HEK293 (cell line): ENCODE measurements around the gene FAM184A.

Source experiments
- GLI2 ChIP-seq: fragments of 450-650 bp; formaldehyde crosslinking; IDR thresholded peaks from 2 replicates; pipeline ENCODE4; 2017; ENCODE audit warnings: missing biosample characterization, missing genetic modification characterization, low read depth, borderline replicate concordance
- SP2 ChIP-seq: fragments of 450-650 bp; formaldehyde crosslinking; IDR thresholded peaks from 2 replicates; pipeline ENCODE4 v1.5.1; 2016; ENCODE audit warnings: missing biosample characterization, missing genetic modification characterization
- ZFHX2 ChIP-seq: fragments of 450-650 bp; formaldehyde crosslinking; conservative IDR thresholded peaks from 2 replicates; pipeline ENCODE4 v1.5.1; 2016; ENCODE audit warnings: missing biosample characterization, missing genetic modification characterization
- ZNF184 ChIP-seq: fragments of 450-650 bp; IDR thresholded peaks from 2 replicates; pipeline ENCODE4 v1.5.1; 2018; ENCODE audit warnings: missing biosample characterization, mild to moderate bottlenecking, missing genetic modification characterization
- ZNF311 ChIP-seq: fragments of 450-650 bp; formaldehyde crosslinking; IDR thresholded peaks from 2 replicates; pipeline ENCODE4 v1.5.1; 2017; ENCODE audit warnings: missing biosample characterization, missing genetic modification characterization, borderline replicate concordance
- ZNF341 ChIP-seq: fragments of 450-650 bp; formaldehyde crosslinking; IDR thresholded peaks from 2 replicates; pipeline ENCODE4; 2016; ENCODE audit warnings: low read depth, missing biosample characterization, missing genetic modification characterization
- ZNF404 ChIP-seq: fragments of 450-650 bp; formaldehyde crosslinking; IDR thresholded peaks from 2 replicates; pipeline ENCODE4 v1.5.1; 2017; ENCODE audit warnings: missing biosample characterization, missing genetic modification characterization
- ZNF623 ChIP-seq: fragments of 450-650 bp; formaldehyde crosslinking; IDR thresholded peaks from 2 replicates; pipeline ENCODE4 v1.5.1; 2016; ENCODE audit warnings: missing biosample characterization, missing genetic modification characterization
- ZSCAN16 ChIP-seq: fragments of 450-650 bp; formaldehyde crosslinking; IDR thresholded peaks from 2 replicates; pipeline ENCODE4 v1.5.1; 2016; ENCODE audit warnings: missing biosample characterization, missing genetic modification characterization
- TF ChIP-seq, protein P1 (sequence below): fragments of 450-650 bp; IDR thresholded peaks from 2 replicates; pipeline ENCODE4 v1.5.1; 2018; ENCODE audit warnings: missing biosample characterization, missing genetic modification characterization
- TF ChIP-seq, protein P2 (sequence below): fragments of 450-650 bp; formaldehyde crosslinking; IDR thresholded peaks from 2 replicates; pipeline ENCODE4 v1.5.1; 2016; ENCODE audit warnings: missing biosample characterization, missing genetic modification characterization
- TF ChIP-seq, protein P3 (sequence below): fragments of 450-650 bp; formaldehyde crosslinking; IDR thresholded peaks from 2 replicates; pipeline ENCODE4; 2016; ENCODE audit warnings: missing biosample characterization, missing genetic modification characterization
- TF ChIP-seq, protein P4 (sequence below): fragments of 450-650 bp; formaldehyde crosslinking; IDR thresholded peaks from 2 replicates; pipeline ENCODE4 v1.5.1; 2016; ENCODE audit warnings: missing biosample characterization, missing genetic modification characterization

DNA sequence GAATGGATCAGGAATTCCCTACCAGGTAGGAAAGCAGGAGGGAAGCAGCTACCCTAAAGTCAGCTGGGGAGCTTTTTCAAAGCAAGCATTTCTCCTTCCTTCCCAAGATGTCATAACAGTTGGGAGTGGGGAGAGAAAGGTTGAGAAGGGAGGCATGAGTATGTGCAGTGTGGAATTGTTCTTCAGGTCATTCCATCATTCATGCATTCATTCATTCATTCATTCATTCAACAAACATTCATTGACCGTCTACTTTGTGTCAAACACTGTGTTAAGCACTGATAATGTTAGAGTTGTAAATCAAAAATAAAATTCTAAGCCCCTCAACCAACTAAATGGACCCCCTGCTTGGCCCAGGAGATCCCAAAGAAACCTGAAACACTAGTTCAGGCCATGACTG is 49.2 kb upstream of the FAM184A start:
- TF ChIP-seq, protein P1, sequence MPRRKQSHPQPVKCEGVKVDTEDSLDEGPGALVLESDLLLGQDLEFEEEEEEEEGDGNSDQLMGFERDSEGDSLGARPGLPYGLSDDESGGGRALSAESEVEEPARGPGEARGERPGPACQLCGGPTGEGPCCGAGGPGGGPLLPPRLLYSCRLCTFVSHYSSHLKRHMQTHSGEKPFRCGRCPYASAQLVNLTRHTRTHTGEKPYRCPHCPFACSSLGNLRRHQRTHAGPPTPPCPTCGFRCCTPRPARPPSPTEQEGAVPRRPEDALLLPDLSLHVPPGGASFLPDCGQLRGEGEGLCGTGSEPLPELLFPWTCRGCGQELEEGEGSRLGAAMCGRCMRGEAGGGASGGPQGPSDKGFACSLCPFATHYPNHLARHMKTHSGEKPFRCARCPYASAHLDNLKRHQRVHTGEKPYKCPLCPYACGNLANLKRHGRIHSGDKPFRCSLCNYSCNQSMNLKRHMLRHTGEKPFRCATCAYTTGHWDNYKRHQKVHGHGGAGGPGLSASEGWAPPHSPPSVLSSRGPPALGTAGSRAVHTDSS (tag by site-specific recombination): no peak
- TF ChIP-seq ZNF184 (no peak), ZNF311 (no peak), ZFHX2 (no peak), SP2 (no peak), ZNF341 (tag by site-specific recombination) (no peak), ZNF404 (tag by site-specific recombination) (no peak), ZSCAN16 (tag by site-specific recombination) (no peak), ZNF623 (no peak), GLI2 (tag by site-specific recombination) (no peak)
- TF ChIP-seq, protein P2, sequence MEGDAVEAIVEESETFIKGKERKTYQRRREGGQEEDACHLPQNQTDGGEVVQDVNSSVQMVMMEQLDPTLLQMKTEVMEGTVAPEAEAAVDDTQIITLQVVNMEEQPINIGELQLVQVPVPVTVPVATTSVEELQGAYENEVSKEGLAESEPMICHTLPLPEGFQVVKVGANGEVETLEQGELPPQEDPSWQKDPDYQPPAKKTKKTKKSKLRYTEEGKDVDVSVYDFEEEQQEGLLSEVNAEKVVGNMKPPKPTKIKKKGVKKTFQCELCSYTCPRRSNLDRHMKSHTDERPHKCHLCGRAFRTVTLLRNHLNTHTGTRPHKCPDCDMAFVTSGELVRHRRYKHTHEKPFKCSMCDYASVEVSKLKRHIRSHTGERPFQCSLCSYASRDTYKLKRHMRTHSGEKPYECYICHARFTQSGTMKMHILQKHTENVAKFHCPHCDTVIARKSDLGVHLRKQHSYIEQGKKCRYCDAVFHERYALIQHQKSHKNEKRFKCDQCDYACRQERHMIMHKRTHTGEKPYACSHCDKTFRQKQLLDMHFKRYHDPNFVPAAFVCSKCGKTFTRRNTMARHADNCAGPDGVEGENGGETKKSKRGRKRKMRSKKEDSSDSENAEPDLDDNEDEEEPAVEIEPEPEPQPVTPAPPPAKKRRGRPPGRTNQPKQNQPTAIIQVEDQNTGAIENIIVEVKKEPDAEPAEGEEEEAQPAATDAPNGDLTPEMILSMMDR (tag by site-specific recombination): no peak
- TF ChIP-seq, protein P3, sequence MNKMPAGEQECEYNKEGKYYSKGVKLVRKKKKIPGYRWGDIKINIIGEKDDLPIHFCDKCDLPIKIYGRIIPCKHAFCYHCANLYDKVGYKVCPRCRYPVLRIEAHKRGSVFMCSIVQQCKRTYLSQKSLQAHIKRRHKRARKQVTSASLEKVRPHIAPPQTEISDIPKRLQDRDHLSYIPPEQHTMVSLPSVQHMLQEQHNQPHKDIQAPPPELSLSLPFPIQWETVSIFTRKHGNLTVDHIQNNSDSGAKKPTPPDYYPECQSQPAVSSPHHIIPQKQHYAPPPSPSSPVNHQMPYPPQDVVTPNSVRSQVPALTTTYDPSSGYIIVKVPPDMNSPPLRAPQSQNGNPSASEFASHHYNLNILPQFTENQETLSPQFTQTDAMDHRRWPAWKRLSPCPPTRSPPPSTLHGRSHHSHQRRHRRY (tag by site-specific recombination): no peak
- TF ChIP-seq, protein P4, sequence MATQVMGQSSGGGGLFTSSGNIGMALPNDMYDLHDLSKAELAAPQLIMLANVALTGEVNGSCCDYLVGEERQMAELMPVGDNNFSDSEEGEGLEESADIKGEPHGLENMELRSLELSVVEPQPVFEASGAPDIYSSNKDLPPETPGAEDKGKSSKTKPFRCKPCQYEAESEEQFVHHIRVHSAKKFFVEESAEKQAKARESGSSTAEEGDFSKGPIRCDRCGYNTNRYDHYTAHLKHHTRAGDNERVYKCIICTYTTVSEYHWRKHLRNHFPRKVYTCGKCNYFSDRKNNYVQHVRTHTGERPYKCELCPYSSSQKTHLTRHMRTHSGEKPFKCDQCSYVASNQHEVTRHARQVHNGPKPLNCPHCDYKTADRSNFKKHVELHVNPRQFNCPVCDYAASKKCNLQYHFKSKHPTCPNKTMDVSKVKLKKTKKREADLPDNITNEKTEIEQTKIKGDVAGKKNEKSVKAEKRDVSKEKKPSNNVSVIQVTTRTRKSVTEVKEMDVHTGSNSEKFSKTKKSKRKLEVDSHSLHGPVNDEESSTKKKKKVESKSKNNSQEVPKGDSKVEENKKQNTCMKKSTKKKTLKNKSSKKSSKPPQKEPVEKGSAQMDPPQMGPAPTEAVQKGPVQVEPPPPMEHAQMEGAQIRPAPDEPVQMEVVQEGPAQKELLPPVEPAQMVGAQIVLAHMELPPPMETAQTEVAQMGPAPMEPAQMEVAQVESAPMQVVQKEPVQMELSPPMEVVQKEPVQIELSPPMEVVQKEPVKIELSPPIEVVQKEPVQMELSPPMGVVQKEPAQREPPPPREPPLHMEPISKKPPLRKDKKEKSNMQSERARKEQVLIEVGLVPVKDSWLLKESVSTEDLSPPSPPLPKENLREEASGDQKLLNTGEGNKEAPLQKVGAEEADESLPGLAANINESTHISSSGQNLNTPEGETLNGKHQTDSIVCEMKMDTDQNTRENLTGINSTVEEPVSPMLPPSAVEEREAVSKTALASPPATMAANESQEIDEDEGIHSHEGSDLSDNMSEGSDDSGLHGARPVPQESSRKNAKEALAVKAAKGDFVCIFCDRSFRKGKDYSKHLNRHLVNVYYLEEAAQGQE (tag by site-specific recombination): no peak
